ENCODE data around the gene BYSL.

BYSL gene

DNA sequence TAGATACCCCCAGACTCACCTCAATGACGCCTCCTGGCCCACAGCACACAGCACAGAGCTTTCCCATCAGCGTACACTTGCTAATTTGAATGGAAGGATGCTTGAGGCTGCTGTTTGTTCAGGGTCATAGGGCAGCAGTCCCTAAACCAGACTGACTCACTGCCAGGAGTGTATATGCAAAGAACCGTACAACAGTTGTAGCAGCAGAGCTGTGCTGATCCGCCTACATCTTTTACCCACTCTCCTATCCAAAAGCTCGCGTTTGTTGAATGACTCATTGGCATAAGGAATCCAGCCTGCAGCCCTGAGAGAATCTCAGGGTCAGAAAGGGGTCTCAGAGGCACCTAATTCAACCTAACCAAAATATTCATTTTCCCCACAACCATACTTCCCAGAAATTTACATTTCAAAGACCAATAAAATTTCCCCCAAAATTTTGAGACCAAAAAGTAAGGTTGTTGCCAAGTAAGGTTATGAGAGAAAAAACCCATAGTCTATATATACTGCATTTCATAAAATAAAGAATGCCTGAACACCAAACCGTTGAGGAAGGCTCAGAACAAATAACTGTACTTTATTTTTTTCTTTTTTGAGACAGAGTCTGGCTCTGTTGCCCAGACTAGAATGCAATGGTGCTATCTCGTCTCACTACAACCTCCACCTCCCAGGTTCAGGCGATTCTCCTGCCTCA lies 55.6 kb downstream of the BYSL start:
- DNase-seq (ENCODE audit: low spot score): peak; percentile 44

All from COLO829 (cell line).